Tibial nerve (tissue), 4 donors: ENCODE measurements around the gene CCDC188. TPM values are rescaled to one million over a fixed set of nuclear protein-coding genes. Genes with fewer than 3 reads are reported as not detected.

Experiments
- DNase-seq, 2 donors: peaks; one replicate each; pipeline ENCODE4 v3.0.0-alpha.2; 2019; ENCODE audit warnings: low spot score in 2 of 2
- H3K27ac ChIP-seq, 4 donors: fragments of 200-600 bp; sonication (generic) in 3 of 4; one replicate each; pipeline ENCODE4 v1.5.1; 2017 to 2019; ENCODE audit warnings: mild to moderate bottlenecking in 1 of 4
- H3K27me3 ChIP-seq, 2 donors: fragments of 200-600 bp; sonication (generic) in 1 of 2; one replicate each; pipeline versions ENCODE4 v1.5.1 to v1.6.0; 2017 to 2019
- H3K36me3 ChIP-seq, 3 donors: fragments of 200-600 bp; sonication (generic); one replicate each; pipeline ENCODE4 v1.5.1; 2018 to 2019
- H3K4me1 ChIP-seq, 4 donors: fragments of 200-600 bp; sonication (generic) in 3 of 4; one replicate each; pipeline ENCODE4 v1.5.1; 2017 to 2019
- H3K4me3 ChIP-seq, 4 donors: fragments of 200-600 bp; sonication (generic) in 3 of 4; one replicate each; pipeline ENCODE4 v1.5.1; 2017 to 2019; ENCODE audit warnings: mild to moderate bottlenecking in 1 of 4, moderate library complexity in 1 of 4
- H3K9me3 ChIP-seq, 4 donors: fragments of 200-600 bp; sonication (generic) in 3 of 4; one replicate each; pipeline ENCODE4 v1.5.1; 2017 to 2019
- EP300 ChIP-seq, 2 donors: sonication (generic); formaldehyde crosslinking; IDR thresholded peaks; one replicate each; pipeline ENCODE4 v1.6.1; 2017; ENCODE audit warnings: antibody characterized with exemption in 2 of 2, mild to moderate bottlenecking in 1 of 2
- POLR2A ChIP-seq, 2 donors: fragments of 450-650 bp; IDR thresholded peaks; one replicate each; pipeline ENCODE4 v1.6.1; 2017; ENCODE audit warnings: antibody characterized with exemption in 2 of 2, mild to moderate bottlenecking in 2 of 2, moderate library complexity in 2 of 2
- WGBS, 2 donors: methylation state at CpG; one replicate each; pipeline ENCODE4 v1.1.5; 2018; 5-methylcytosine and 5-hydroxymethylcytosine counted together
- total RNA-seq, 4 donors: library from RNA; depleted of rRNA; stranded (reverse); fragments of >200 nt; gene quantifications; one replicate each; pipeline ENCODE4 v1.1.0, GENCODE V29; 2016
- TF ChIP-seq, protein P1 (sequence below), 5 experiments: fragments of 200-600 bp in 3 of 5; fragments of 450-650 bp in 2 of 5; sonication (generic) in 3 of 5; IDR thresholded peaks; one replicate each; pipeline ENCODE4 v1.5.1; 2016 to 2019; ENCODE audit warnings: antibody characterized with exemption in 5 of 5, mild to moderate bottlenecking in 3 of 5, moderate library complexity in 2 of 5

Gene CCDC188
- total RNA-seq, 4 donors from 2014 or later, result 1.5 to 12.4 (median 6.6) TPM

DNA sequence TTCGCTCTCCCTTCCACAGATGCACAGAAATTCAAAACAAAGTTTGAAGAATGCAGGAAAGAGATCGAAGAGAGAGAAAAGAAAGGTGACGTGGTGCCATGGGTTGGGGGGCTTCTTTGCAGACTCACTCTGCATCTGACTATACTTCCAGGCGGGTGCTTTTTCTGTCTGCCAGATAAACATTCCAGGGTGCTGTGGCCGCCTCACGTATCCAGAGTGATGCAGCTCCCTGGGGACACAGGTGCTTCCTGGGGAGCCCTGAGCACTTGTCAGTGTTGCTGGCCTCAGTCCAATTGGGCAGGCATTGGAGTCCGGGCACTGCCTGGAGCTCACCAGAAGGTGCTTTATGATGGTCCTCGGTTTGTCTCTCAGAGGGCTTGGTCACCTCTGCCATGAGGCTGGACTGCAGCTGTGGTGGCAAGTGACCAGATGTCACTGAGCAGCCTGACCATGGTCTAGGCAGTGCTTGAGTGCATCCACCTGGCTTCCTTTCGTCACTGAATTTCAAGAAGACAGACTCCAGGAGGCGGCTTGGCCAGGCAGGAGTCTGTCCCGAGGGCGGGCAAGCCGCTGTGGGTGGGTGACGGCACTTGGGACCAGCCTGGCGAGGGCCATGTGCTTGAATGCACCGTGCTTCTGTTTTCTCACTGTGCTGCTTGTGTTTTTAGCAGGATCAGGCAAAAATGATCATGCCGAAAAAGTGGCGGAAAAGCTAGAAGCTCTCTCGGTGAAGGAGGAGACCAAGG lies 24.4 kb downstream of the CCDC188 start:
- TF ChIP-seq EP300 (IDR thresholded peaks at IDR 0.05) (no peak), POLR2A (IDR thresholded peaks at IDR 0.05) (no peak)
- TF ChIP-seq, protein P1, sequence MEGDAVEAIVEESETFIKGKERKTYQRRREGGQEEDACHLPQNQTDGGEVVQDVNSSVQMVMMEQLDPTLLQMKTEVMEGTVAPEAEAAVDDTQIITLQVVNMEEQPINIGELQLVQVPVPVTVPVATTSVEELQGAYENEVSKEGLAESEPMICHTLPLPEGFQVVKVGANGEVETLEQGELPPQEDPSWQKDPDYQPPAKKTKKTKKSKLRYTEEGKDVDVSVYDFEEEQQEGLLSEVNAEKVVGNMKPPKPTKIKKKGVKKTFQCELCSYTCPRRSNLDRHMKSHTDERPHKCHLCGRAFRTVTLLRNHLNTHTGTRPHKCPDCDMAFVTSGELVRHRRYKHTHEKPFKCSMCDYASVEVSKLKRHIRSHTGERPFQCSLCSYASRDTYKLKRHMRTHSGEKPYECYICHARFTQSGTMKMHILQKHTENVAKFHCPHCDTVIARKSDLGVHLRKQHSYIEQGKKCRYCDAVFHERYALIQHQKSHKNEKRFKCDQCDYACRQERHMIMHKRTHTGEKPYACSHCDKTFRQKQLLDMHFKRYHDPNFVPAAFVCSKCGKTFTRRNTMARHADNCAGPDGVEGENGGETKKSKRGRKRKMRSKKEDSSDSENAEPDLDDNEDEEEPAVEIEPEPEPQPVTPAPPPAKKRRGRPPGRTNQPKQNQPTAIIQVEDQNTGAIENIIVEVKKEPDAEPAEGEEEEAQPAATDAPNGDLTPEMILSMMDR (IDR thresholded peaks at IDR 0.05), result no peak
- H3K4me3 ChIP-seq, result no peak overlapping the region
- DNase-seq, result no peak
- WGBS, 2 donors, result 86 to 90% methylated on average over 19 of the region's 19 CpGs
- H3K9me3 ChIP-seq, result no peaks in the 10 kb centered on the region
- no peak overlapping the region for H3K27ac ChIP-seq
- no peaks in the 10 kb centered on the region for H3K27me3 ChIP-seq
- H3K4me1 ChIP-seq, result peaks cover 0 to 33% (median 0%) of the 10 kb centered on the region in 4 donors
- H3K36me3 ChIP-seq, result peaks cover 0 to 58% (median 12%) of the 10 kb centered on the region in 3 donors

DNA sequence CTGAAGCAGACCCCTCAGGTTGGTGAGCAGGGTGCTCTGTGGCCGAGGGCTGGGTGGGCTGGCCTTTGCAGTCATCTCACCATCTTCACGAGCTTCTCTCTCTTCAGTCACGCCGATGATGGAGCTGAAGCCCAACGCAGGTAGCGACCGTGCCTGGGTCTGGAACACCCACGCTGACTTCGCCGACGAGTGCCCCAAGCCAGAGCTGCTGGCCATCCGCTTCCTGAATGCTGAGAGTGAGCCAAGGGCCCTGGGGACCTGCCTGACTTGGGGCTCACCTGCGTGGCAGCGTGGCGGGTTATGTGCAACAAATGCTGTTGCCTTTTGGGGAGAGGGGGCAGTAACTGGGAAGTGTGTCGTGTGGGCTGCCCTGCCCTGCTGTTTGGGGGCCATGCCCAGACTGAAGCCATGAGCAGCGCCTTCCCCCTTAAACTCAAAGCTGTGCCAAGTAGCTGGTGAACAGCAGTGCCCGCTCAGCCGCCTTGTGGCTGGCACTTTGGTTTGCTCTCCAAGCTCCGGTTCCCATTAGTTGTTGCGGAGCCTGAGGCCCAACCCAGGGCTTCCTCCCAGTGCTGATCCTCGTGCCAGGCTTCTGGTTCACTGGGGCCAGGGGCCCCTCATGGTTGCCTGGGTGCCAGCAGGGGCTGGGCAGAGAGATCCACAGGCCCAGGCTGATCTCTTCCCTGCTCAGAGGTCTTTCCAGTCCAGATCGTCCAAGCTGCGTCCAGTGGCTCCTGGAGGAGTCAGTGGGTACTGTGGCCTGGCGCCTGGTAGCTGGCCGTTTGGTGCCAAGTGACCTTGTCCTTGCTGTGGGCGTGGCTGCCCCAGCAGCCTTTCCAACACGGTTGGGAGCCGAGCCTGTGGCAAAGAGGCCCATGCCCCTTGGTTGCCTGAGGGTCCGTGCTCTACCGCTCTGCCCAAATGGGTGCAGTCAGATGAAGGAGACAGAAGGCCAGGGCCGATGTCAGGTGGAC lies 25.4 kb downstream of the CCDC188 start:
- 86 to 89% methylated on average over 19 to 28 of the region's 32 CpGs for WGBS, 2 donors
- H3K4me3 ChIP-seq, result no peak overlapping the region
- H3K36me3 ChIP-seq, result peaks cover 0 to 67% (median 12%) of the 10 kb centered on the region in 3 donors

DNA sequence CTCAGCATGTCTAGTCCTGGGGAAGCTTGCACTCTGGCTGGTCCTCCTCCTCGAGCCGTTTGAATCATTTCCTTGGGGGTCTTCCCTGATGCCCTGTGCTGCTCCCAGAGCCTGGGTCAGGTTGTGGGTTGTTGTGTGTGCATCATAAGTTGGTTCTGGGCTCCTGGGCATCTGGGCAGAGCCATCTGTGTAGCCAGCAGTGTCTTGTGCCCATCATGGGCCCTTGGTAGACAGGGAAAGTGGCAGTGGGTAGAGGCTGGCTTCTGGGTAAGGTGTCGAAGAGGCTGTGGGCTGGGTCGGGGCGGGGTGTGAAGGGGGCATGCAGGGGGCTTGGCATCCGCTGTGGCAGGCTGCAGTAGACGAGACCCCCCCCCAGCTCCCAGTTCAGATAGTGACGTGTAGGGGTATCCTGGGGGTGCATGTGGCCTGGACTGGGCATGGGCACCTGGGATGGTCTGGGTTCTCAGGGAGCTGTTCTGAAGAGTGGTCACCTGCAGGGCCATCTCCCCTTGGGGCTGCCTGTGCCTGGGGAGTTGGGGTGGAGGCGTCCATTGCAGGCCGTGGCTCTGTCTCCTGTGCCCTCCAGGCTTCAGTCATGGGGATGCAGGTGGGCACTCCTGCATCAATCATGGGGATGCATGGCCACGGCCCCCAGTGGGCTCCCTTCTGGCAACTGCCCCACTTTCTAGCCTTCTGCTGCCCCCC lies 26.6 kb downstream of the CCDC188 start:
- H3K9me3 ChIP-seq, result no peaks in the 10 kb centered on the region
- no peak overlapping the region for H3K4me3 ChIP-seq
- H3K36me3 ChIP-seq, result peaks cover 0 to 80% (median 12%) of the 10 kb centered on the region in 3 donors
- no peak for DNase-seq
- no peaks in the 10 kb centered on the region for H3K27me3 ChIP-seq
- H3K4me1 ChIP-seq, result peaks cover 0 to 39% (median under 1%) of the 10 kb centered on the region in 4 donors
- WGBS, 2 donors, result 85 to 96% methylated on average over 6 to 8 of the region's 11 CpGs
- TF ChIP-seq, protein P1 (IDR thresholded peaks at IDR 0.05), result no peak
- TF ChIP-seq EP300 (IDR thresholded peaks at IDR 0.05) (no peak), POLR2A (IDR thresholded peaks at IDR 0.05) (no peak)
- H3K27ac ChIP-seq, result no peak overlapping the region

More for the DNA sequence above, 25.4 kb downstream of the CCDC188 start:
- Histone ChIP-seq H3K27ac (no peak overlapping the region), H3K9me3 (no peaks in the 10 kb centered on the region), H3K27me3 (no peaks in the 10 kb centered on the region), H3K4me1 (peaks cover 0 to 37% (median 0%) of the 10 kb centered on the region in 4 donors)
- no peak for DNase-seq
- TF ChIP-seq POLR2A (IDR thresholded peaks at IDR 0.05) (no peak), EP300 (IDR thresholded peaks at IDR 0.05) (no peak)
- TF ChIP-seq, protein P1 (IDR thresholded peaks at IDR 0.05), result no peak

DNA sequence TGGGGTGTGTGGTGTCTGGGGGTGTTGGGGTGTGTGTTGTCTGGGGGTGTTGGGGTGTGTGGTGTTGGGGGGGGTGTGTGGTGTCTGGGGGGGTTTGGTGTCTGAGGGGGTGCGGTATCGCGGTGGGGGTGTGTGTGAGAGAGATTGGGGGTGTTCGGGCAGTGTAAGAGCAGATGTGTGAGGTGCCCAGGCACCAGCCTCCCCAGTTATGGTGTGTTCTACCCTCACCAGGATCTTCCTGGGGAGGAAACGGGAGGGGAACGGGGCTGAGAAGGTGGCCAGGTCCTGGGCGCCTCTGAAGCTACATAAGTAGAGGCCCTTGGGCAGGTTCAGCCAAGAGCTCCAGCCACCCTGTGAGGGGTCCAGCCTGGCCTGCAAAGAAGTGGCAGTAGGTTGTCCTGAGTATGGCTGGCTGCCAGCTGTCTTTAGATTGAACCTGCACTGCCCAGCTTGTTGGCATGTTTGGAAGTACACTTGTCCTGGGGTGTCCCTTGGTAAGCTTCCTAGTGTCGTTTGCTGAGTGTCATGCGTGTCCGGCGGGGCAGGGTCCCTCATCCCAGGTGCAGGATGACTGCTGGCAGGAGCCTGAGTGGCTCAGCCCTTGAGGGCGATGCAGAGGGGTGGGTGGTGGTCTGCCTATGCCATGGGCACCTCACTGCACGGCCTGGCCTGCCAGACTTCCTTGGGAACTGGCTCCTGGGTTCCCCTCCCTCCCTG lies 27.3 kb downstream of the CCDC188 start:
- peaks cover 0 to 46% (median 7%) of the 10 kb centered on the region in 4 donors for H3K4me1 ChIP-seq
- peaks cover 0 to 82% (median 12%) of the 10 kb centered on the region in 3 donors for H3K36me3 ChIP-seq
- no peak for TF ChIP-seq POLR2A (IDR thresholded peaks at IDR 0.05)
- TF ChIP-seq, protein P1 (IDR thresholded peaks at IDR 0.05), result no peak
- TF ChIP-seq EP300 (IDR thresholded peaks at IDR 0.05), result no peak
- no peak overlapping the region for H3K27ac ChIP-seq
- DNase-seq, result no peak
- H3K27me3 ChIP-seq, result no peaks in the 10 kb centered on the region
- no peaks in the 10 kb centered on the region for H3K9me3 ChIP-seq
- whole genome bisulfite sequencing, 2 donors, result 90 to 93% methylated on average over 7 to 11 of the region's 13 CpGs
- no peak overlapping the region for H3K4me3 ChIP-seq
